Lung (tissue), 12 donors: ENCODE data around the gene CST4. TPM values are rescaled to one million over a fixed set of nuclear protein-coding genes. Genes with fewer than 3 reads are reported as not detected.
A peak's percentile ranks its signal among the peaks of the same experiment; 100 is the strongest.
"Not testable (repeated sequence)": the region's sequence is repeated elsewhere in the genome, so short reads cannot be mapped to it uniquely, and the experiment has no call there.

ENCODE experiments used
- ATAC-seq: fragments of 200-7000 bp; cut with Tn5 transposase; one replicate; pipeline ENCODE4 v1.9.1; 2020; ENCODE audit warnings: moderate number of reproducible peaks; ENCODE audit not compliant: insufficient read depth, low FRiP score
- DNase-seq, 3 donors: peaks; one replicate each; pipeline ENCODE4 v3.0.0-alpha.2; 2013 to 2017
- H3K27ac ChIP-seq, 2 donors: one replicate each; pipeline ENCODE4 v1.5.1; 2013; ENCODE audit warnings: mild to moderate bottlenecking in 2 of 2, moderate library complexity in 2 of 2, control low read depth in 1 of 2, inconsistent platforms in 1 of 2, low read depth in 1 of 2, low read length in 1 of 2
- H3K27me3 ChIP-seq, 3 donors: one replicate each; pipeline ENCODE4 v1.5.1; 2013; ENCODE audit warnings: low read length in 2 of 3; ENCODE audit not compliant: control insufficient read depth in 3 of 3, insufficient read depth in 3 of 3
- H3K36me3 ChIP-seq, 4 donors: one replicate each; pipeline ENCODE4 v1.5.1; 2013; ENCODE audit warnings: low read length in 4 of 4, mild to moderate bottlenecking in 1 of 4, moderate library complexity in 1 of 4; ENCODE audit not compliant: control insufficient read depth in 4 of 4, insufficient read depth in 4 of 4
- H3K4me1 ChIP-seq, 5 donors: one replicate each; pipeline ENCODE4 v1.5.1; 2013; ENCODE audit warnings: low read length in 5 of 5, mild to moderate bottlenecking in 2 of 5, moderate library complexity in 1 of 5; ENCODE audit not compliant: control insufficient read depth in 5 of 5, insufficient read depth in 5 of 5
- H3K4me3 ChIP-seq: one replicate; pipeline ENCODE4 v1.5.1; 2013; ENCODE audit warnings: mild to moderate bottlenecking, control low read depth, moderate library complexity
- H3K9ac ChIP-seq, 2 donors: one replicate each; pipeline ENCODE4 v1.5.1; 2013; ENCODE audit warnings: low read length in 2 of 2, control low read depth in 1 of 2; ENCODE audit not compliant: insufficient read depth in 1 of 2
- H3K9me3 ChIP-seq, 4 donors: one replicate each; pipeline ENCODE4 v1.5.1; 2013; ENCODE audit warnings: low read length in 3 of 4, mild to moderate bottlenecking in 1 of 4, moderate library complexity in 1 of 4; ENCODE audit not compliant: control insufficient read depth in 4 of 4, insufficient read depth in 3 of 4
- WGBS, 2 donors: extraction: QIAGEN DNeasy Blood & Tissue Kit; methylation state at CpG; one replicate each; pipeline ENCODE4 v1.1.7; 2013; 5-methylcytosine and 5-hydroxymethylcytosine counted together
- polyA plus RNA-seq, 2 donors: library from polyadenylated mRNA; stranded (reverse); fragments of 200-250 nt; gene quantifications; one replicate each; pipeline ENCODE4 v1.2.1, GENCODE V29; 2013
- total RNA-seq, 2 donors: library from RNA; depleted of rRNA in 1 of 2; stranded (reverse); fragments of >200 nt in 1 of 2; gene quantifications; one replicate each; pipeline ENCODE4 v1.2.1, GENCODE V29; 2014 to 2021
- TF ChIP-seq, protein P1 (sequence below): IDR thresholded peaks from 2 replicates; pipeline ENCODE4 v1.5.1; 2012; ENCODE audit warnings: mild to moderate bottlenecking; ENCODE audit errors: control extremely low read depth, extremely low read depth
- donor health status: control.
- donor health status: control.
- donor health status: Bipolar disorder and iron deficiency.
- donor health status: healthy.
- donor health status: DM: yes; HTN: yes; CAD: no.

CST4 gene
- total and polyA plus RNA-seq, 4 donors, result not detected

DNA sequence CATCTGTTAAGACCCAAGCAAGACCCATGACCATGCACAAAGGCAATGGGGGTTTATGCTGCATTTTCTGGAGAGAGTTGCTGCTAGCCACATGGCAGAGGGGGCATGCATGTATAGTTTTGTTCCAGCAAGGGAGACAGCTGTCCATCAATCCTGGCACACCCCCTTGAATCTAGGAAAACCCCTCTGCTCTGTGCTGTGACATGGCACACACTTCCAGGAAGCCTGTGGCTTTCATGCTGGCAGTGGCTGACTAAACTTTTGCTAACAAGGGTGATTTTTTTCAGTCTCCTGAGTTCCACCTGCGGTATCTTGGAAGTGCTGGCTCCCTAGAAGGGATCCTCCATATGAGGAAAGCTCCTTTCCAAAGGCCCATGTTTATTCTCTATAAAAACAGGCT is 9.1 kb upstream of the CST4 start:
- WGBS, 2 donors, result 29 to 84% methylated on average over 1 of the region's 1 CpG
- peaks cover 0 to 3% (median 0%) of the 10 kb centered on the region in 5 donors for H3K4me1 ChIP-seq
- TF ChIP-seq, protein P1, sequence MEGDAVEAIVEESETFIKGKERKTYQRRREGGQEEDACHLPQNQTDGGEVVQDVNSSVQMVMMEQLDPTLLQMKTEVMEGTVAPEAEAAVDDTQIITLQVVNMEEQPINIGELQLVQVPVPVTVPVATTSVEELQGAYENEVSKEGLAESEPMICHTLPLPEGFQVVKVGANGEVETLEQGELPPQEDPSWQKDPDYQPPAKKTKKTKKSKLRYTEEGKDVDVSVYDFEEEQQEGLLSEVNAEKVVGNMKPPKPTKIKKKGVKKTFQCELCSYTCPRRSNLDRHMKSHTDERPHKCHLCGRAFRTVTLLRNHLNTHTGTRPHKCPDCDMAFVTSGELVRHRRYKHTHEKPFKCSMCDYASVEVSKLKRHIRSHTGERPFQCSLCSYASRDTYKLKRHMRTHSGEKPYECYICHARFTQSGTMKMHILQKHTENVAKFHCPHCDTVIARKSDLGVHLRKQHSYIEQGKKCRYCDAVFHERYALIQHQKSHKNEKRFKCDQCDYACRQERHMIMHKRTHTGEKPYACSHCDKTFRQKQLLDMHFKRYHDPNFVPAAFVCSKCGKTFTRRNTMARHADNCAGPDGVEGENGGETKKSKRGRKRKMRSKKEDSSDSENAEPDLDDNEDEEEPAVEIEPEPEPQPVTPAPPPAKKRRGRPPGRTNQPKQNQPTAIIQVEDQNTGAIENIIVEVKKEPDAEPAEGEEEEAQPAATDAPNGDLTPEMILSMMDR, result no peak
- DNase-seq (no peak), ATAC-seq (no peak)
- H3K9ac ChIP-seq, result no peak overlapping the region
- peaks cover 0 to 2% (median 0%) of the 10 kb centered on the region in 4 donors for H3K9me3 ChIP-seq
- H3K27ac ChIP-seq, result no peak overlapping the region
- H3K4me3 ChIP-seq, result no peak overlapping the region
- H3K27me3 ChIP-seq, result no peaks in the 10 kb centered on the region
- H3K36me3 ChIP-seq, result no peaks in the 10 kb centered on the region

DNA sequence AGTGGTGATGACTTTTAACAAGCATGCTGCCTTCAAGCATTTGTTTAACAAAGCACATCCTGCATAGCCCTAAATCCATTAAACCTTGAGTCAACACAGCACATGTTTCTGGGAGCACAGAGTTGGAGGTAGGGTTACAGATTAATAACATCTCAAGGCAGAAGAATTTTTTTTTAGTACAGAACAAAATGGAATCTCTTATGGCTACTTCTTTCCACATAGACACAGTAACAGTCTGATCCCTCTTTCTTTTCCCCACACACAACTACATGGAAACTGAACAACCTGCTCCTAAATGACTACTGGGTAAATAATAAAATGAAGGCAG is 6.2 kb upstream of the CST4 start:
- not testable (repeated sequence) for H3K4me1 ChIP-seq, H3K4me3 ChIP-seq, ATAC-seq, H3K36me3 ChIP-seq, H3K9ac ChIP-seq, H3K27me3 ChIP-seq, H3K9me3 ChIP-seq, H3K27ac ChIP-seq
- peak in 1 of 3 donors; percentile 16 for DNase-seq

DNA sequence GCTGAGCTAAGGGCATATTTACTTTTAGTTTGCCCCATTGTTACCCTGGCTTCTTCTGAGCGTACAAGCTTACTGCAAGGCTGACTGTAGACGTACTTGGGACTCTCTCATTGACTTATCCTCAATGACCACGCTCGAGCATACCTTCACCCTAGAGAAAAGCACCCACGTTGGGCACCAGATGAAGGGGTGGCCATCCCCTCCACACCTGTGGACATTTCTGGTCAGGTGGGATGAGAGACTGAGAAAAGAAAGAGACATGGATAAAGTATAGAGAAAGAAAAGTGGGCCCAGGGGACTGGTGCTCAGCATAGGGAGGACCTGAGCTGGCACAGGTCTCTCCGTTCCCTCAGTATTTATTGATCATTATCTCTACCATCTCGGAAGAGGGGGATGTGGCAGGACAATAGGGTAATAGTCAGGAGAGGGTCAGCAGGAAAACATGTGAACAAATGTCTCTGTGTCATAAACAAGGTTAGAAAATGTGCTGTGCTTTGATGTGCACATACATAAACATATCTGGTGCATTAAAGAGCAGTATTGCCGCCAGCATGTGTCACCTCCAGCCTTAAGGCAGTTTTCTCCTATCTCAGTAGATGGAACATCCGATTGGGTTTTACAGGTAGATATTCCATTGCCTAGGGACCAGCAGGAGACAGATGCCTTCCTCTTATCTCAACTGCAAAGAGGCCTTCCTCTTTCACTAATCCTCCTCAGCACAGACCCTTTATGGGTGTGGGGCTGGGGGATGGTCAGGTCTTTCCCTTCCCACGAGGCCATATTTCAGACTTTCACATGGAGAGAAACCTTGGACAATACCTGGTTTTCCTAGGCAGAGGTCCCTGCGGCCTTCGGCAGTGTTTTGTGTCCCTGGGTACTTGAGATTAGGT is 5.6 kb upstream of the CST4 start:
- not testable (repeated sequence) for H3K4me3 ChIP-seq, DNase-seq, H3K9me3 ChIP-seq, H3K9ac ChIP-seq, ATAC-seq, H3K4me1 ChIP-seq, H3K27me3 ChIP-seq, H3K36me3 ChIP-seq, H3K27ac ChIP-seq
- WGBS, 2 donors, result 66 to 77% methylated on average over 12 of the region's 12 CpGs

DNA sequence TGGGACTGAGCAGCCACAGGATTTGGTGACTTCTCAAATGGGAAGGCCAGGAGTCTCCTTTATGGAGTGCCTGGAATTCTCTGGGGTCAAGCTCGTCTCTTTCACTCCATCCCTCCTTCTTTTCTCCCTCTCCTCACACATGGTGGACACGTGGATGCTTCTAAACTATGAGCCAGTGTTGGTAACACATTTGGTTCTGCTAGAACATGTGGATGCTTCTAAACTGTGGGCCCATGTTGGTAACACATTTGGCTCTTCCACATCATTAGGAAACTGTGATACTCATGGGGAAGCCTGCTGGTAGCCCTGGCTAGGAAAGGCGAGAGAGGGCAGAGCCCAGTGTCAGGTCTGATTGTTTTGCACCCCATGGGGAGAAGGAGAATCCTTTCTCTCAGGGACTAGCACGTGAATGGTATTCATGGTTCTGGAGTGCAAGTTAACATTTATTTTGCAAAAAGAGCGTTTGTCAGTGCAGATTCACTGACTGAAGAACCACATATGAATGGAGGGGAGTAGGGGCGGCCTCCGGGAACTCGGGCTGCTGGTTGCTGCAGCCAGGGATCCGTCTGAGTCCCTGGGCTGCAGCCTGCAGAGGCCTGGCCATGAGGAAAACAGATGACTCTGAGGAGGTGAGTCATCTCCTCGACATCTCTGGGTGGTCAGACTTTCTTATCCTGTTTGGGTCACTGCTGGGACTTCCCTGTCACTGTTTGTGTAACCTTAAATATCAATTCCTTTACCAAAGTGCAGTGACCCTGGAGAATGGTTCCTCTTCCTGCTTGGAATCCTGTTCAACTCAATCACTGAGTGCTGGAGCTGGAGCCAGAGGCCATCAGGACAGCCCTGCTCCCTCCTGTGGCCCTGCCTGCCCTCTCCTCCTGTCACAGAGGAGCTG is 4.1 kb upstream of the CST4 start:
- H3K36me3 ChIP-seq, H3K9ac ChIP-seq, H3K4me3 ChIP-seq, H3K27me3 ChIP-seq, ATAC-seq, H3K9me3 ChIP-seq, H3K4me1 ChIP-seq: not testable (repeated sequence)
- DNase-seq, result peak in 2 of 3 donors; percentile 0 to 10
- H3K27ac ChIP-seq, result peak overlapping the region in 1 of 2 donors; percentile 65
- 65 to 71% methylated on average over 10 of the region's 10 CpGs for WGBS, 2 donors
